CD1c-positive myeloid dendritic cell (primary cell): ENCODE results near the gene ZNF692.
"Not testable (repeated sequence)": the region's sequence is repeated elsewhere in the genome, so short reads cannot be mapped to it uniquely, and the experiment has no call there.

ENCODE experiments used
- DNase-seq: peaks from one replicate; pipeline ENCODE4 v3.0.0-alpha.2; 2016; ENCODE audit errors: extremely low spot score

The ZNF692 gene

DNA sequence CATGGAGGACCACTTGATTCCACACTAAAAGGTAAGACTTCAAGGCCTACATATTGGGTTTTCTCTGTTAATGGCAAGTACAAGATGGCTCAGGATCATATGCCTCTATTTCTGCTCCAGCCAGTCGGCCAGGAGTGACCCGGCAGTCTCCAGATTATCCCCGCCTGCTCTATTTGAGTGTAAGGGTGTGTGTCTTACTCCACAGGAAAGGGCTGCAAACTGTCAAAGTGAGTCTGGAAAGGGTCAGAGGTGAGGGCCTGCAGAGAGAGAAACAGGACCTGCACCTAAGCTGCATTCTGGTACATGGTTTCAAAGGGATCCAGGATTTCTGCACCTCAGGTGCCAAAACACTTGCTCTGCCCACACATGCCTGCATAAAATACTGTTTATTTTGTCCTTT lies 9.2 kb downstream of the ZNF692 start:
- no peak for DNase-seq

DNA sequence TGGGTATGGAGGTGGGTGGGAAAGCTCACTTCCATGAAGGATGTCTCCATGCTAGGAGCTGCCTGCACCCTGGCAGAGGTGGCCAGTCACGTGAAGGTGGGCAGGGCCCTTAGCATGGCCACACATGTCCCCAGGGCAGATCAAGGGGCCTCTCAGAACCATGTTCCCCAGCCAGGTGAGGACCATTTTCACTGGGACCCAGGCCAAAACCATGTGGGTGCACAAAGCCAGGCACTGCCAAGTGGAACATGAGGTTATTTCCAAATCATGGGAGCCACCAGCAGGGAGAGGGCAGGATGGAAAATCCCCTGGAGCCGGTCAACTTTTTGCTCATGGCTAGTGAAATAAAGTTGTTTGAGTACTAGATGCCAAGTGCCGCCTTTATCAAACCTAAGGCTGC lies 9.7 kb downstream of the ZNF692 start:
- DNase-seq, result no peak

DNA sequence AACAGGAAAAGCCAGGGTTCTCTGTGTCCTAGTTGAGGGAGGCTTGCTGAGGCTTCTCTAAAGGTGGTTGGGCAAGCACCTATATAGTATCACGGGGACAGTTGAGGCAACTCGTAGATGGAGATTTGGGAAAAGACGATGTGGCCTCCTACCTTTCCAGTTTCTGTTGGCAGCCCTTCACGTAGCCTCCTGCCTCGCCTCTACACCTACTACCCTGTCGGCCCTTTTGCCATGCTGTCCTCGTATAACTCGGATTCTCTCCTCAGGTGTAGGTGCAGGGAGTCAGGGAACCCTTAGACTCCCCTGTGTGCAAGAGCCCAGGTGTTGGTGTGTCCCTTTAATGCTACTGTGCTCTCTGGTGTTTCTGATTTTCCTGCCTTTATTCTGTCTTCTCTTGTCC lies 10.3 kb downstream of the ZNF692 start:
- no peak for DNase-seq

DNA sequence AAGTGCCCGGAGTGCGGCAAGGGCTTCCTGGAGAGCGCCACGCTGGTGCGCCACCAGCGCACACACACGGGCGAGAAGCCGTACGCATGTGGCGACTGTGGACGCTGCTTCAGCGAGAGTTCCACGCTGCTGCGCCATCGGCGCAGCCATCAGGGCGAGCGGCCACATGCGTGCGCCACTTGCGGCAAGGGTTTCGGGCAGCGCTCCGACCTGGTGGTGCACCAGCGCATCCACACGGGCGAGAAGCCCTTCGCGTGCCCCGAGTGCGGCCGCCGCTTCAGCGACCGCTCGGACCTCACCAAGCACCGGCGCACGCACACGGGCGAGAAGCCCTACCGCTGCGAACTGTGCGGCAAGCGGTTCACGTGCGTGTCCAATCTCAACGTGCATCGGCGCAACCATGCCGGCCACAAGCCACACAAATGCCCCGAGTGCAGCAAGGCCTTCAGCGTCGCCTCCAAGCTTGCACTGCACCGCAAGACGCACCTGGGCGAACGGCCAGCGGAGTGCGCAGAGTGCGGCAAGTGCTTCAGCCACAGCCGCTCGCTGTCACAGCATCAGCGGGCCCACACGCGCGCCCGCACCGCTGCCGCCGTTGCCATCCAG lies 10.8 kb downstream of the ZNF692 start:
- no peak for DNase-seq

DNA sequence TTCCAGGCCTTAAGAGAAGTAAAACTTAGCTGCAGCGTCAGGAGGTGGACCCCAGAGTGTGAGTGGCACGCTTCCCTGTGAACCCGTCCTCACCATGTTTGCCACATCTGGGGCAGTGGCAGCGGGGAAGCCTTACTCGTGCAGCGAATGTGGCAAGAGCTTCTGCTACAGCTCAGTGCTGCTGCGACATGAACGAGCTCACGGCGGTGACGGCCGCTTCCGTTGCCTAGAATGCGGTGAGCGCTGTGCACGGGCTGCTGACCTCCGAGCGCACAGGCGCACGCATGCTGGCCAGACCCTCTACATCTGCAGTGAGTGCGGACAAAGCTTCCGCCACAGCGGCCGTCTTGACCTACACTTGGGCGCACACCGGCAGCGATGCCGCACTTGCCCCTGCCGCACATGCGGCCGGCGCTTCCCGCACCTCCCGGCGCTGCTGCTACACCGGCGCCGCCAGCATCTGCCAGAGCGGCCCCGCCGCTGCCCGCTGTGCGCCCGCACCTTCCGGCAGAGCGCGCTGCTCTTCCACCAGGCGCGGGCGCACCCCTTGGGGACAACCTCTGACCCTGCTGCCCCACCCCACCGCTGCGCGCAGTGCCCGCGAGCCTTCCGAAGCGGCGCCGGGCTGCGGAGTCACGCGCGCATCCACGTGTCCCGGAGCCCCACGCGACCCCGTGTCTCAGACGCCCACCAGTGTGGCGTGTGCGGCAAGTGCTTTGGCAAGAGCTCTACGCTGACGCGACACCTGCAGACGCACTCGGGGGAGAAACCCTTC lies 11.5 kb downstream of the ZNF692 start:
- DNase-seq, result no peak

DNA sequence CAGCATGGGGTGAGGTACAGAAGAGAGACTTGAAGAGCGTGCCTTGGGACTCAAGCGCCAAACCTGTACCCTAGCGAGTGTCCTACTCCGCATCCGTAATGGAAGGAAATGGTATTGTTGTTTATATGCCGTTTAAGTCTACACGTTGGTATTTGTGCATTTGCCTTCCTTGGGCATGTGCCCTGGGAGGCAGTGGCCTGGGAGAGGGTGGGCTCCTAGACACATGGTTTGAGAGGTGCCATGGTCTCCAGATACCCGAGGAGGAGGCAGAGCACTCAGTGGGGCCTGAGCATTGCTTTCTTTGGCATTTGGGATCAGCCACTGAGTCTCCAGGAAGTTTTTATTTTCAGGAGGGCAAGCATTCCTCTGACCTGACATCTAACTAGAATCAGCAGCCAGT lies 14.4 kb downstream of the ZNF692 start:
- DNase-seq, result no peak

DNA sequence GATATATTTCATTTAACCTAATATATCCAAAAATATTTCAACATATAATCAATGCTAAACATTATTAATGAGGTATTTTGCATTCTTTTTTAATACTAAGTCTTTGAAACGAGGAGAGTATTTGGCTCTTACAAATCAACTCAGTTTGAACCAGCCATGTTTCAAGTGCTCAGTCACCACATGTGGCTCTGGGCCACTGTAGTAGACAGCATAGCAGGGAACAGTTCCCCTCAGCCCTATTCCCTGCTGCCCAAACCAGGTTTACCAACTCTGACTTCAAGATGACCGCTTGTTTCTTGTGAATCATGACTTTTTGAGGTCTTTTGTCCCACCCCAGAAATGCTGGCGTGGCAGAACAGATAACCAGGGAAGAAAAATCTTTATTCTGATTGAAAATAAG lies 15.2 kb downstream of the ZNF692 start:
- no peak for DNase-seq

DNA sequence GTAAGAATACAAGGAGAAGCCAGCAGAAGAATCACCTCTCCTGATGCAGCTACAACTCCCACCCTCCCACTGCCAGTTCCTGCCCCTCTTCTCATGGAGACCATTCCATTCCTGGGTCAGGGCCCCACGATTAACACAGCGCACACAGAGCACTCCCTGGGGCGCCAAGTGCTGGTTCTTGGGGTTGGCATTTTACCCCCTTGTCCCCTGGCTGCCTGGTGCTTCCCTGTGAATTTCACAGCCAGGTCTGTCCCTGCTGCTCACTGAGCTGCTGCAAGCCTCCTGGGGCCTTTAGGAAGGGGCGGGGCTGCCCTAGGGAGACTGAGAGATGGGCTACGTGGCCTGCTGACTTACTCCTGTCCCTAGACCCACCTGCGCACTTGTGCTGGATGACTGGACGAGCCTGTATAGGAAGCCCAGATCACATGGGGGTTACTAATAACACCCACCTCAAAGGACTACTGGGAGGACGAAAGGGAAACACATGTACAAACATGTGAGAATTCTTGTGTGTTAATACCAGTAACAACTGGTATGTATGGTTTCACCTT lies 16.0 kb downstream of the ZNF692 start:
- no peak for DNase-seq

DNA sequence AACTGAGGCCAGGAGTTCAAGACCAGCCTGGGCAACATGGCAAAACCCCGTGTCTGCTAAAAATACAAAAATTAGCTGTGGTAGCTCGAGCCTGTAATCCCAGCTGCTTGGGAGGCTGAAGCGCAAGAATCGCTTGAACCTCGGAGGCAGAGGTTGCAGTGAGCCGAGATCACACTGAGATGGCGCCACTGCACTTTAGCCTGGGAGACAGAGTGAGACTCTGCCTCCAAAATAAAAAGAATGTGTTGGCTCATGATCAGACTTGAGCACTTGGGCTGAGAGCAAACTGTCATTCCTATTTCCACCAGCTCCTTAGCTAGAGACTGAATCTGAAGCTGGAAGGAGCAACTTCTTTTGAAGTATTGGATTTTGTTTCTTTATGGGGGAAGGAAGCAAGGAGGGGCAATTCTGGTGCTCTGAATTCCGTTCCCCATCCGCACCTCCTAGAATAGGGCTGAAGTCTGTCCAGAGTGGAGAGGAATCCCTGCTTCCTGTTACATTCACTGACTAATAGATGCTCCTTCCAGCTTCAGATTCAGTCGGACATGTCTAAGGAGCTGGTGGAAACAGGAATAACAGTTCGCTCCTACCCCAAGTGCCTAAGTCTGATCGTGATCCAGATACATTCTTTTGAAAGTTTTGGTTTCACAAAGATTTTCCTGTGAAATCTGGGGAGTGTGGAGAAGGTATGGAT lies 17.0 kb downstream of the ZNF692 start:
- DNase-seq, result peak; percentile 40

DNA sequence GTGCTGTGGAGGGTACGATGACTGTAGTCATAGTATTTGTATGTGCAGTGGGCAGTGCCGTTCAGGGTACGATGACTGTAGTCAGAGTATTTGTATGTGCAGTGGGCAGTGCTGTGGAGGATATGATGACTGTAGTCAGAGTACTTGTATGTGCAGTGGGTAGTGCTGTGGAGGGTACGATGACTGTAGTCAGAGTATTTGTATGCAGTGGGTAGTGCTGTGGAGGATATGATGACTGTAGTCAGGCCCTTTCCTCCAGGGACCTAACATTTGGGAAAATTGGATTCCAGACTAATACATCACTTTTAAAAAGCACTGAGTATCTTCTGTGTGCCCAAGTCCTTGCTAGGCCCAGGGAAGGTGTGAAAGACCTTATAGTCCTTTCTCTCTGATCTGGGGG lies 17.9 kb downstream of the ZNF692 start:
- DNase-seq, result no peak

DNA sequence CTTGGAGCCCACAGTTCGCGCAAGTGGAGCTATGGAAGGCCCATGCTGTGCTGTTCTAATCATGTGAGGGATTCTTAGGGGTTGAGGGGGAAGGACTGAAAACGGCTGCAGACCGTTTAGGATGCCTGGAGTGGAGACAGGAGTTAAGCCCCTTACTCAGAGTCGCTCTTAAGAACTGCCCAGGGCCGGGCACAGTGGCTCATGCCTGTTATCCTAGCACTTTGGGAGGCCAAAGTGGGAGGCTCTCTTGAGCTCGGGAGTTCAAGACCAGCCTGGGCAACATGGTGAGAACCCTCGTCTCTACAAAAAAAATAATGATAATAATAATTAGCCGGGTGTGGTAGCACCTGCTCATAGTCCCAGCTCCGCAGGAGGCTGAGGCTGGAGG lies 19.7 kb downstream of the ZNF692 start:
- no peak for DNase-seq

DNA sequence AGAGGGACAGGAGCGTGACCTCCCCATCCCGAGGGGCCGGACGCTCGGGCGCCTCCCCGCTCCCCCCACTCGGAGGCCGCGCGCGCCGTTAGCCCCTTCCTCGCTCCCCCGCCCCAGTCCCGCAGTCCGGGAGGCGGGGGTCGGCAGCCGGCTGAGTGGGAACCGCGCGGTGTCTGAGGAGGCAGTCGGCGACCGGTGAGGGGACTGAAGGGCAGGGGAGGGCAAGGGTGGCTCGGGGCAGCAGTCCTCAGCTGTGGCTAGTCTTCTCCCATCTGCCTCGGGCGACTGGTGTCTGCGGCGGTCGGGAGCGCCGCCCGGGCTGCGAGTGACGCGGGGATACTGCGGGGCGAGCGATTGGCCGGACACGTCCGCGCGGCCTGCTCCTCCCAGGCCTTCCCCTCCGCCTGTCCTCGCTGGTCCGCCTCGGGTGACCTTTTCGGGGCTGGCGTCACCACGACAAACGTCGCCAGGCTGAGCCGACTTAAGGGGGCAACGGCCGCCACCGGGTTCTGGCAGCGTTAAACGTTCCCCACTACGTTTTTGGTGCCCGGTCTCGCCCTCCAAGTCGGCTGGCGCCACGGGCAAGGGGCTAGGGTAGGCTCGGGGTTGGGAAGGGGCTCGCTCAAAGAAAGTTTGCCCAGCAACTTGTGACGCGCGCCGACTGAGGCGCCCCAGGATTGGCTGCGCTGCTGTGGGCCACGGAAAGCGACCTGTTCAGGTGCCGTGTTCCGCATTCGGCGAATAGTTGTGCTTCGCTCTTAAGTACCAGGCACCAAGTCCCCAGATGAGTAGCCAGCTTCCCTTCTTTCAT lies 20.3 kb downstream of the ZNF692 start:
- DNase-seq, result peak; percentile 95

DNA sequence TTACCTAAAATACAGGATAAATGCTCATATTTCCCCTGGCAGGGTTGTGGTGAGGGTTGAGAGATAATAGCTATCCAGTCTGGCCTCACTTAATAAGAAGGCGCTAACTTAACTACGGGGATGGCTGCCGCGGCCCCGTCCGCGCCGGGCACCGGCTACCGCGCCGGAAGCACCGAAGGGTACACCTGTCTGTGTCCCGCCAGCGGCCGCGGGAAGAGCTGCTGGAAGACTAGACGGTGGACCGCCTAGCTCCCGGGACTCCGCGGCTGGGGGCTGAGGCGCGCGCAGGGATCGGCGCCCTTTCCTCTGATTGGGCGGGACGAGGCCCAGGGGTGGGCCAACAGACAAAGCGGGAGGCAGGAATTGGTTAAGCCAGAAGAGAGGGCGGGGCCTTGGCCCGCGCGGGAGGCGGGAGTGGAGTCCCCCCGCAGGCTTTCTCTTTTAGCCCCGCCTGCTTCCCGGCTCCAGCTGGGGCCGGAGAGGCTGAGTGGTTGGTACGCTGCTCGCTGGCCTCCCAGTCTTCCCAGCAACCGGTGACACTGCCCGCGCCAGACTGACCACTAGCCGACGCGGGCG lies 21.0 kb downstream of the ZNF692 start, which contains the start of gene ZNF672:
TSS of gene ZNF672 (plus strand) at position 444 of the 576 bp plus-strand sequence. CDS start 9,051 bp downstream, outside the sequence.
- peak; percentile 99 for DNase-seq

DNA sequence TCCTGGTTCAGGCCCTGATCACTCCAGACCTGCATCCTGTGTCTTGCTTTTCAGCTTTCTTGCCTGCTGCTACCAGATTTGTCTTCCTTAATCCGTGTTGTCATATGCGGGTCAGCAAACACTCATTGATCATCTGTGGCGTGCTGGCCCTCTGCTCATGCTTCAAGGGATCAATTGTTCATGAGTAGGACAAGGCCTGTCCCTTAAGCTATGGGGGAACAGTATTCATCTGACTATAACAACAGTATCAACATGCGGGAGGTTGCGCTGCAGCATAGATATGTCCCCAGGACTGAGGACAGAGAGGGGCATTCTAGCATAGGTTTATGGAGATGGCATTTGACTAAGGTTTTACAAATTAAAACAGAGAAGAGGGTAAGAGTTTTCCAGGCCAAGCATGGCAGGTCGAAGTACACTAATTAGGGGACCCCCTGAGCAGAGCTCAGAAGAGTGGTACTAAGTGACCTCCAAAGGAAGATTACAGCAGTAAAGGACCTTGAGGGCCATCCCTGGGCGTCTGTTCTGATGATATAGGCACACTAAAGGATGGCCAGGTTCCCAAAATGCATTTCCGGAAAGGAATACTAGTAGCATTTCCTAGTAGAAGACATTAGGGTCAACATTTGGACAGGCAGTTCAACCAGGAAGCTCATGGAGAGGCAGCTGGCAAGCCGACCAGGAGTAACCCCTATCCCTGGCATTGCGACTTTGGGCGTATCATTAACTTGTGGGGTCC lies 21.7 kb downstream of the ZNF692 start:
- DNase-seq, result no peak

DNA sequence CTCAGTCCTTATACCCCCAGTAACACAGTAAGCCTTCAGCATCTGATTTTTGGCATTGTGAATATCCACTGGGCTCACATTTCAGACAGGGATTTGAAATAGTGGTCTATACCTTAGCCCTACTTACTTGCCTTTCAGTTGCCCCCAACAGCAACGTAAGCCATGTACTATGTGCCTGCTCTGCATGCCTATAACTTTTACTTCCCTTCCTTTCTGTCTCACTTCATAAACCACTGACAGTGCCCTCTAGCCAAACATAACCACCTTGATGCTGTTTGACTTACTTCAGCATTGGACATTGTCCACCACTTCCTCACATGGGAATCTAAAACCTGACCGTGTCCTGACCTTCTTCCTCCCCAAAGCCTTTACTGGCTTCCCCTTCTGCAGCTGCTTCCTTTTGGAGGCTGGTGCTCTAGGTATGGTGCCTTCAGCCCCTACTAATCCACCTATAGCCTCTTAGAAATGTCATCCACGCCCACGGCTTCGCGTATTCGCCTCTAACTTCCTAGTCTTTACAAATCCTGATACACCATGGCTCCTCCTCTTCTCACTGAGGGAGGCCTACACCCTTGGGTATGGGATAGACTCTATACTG lies 24.4 kb downstream of the ZNF692 start:
- DNase-seq, result peak; percentile 64

DNA sequence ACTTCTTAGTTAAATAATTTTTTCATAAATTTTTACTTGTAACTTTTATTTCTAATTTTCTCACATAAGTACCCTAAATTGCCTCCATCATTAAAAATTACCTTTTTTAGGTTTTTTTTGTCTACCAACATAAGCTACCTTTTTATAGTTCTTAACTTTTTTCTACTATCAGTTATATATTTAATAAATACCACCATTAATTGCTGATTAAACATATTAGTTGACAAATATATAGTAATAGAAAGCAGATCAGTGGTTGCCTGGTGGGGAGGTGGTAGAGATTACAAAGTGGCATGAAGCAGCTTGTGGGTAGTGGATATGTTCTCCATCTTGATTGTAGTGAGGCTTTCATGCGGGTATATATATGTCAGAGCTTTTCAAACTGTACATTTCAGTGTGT lies 27.0 kb downstream of the ZNF692 start:
- no peak for DNase-seq

DNA sequence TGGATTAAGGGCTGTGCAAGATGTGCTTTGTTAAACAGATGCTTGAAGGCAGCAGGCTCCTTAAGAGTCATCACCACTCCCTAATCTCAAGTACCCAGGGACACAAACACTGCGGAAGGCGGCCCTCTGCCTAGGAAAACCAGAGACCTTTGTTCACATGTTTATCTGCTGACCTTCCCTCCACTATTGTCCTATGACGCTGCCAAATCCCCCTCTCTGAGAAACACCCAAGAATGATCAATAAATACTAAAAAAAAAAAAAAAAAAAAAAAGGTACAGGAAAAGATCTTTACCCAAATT lies 28.2 kb downstream of the ZNF692 start:
- DNase-seq, result not testable (repeated sequence)

DNA sequence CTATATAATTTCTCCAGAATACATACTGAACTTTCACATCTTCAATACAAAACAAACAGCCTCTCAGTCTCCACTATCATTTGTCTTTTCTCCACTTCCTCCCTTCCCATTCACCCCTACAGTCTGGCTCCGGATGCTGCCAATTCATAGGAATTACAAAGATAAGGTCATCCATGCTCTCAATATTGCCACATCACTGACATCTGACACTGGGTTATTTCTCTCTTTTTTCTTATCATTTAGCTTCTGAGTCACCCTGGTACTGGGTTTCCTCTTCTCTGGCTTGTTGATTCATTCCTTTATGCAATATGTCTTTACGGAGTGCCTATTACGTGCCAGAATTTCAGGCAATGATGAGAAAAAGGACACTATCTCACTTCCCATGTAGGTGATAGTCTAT lies 30.0 kb downstream of the ZNF692 start:
- peak; percentile 77 for DNase-seq

DNA sequence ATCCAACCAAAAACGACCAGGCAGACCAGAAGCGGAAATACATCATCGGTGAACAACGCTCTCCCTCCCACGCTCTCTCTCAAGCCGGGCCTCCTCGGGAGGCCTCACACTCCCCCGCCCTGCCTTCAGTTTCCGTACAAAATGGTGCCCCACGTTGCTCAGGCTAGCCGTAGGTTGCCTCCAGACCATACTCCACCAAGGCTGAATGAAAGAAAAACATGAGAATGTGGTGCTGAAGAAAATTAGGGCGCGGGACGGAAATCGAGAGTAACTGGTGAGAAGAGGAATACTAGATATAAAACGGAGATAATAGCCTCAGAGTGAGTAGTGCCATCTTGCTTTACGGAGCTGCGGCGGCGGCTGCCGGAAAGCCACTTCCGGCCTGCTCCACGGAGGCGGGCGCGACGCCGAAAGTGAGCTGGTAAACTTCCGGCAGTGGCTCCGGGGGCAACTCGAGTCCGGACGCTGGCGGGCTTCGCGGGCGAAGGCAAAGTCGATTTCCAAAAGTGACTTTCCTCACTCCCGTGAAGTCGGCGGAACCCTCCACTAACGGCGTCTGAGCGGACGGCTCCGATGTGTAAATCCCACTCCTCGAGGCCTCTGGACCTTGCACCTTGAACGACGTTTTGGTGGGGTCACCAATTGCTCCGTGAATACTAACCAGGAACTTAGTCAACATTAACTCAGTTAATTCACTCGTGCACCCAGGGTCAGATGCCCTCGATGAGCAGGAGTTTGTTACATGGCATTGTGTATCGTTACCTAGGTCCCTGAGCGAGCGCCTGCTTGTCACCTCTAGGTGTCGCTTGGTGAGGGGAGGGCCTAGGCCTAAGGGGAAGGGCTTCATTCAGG lies 32.8 kb downstream of the ZNF692 start, which contains the start of gene SH3BP5L:
TSS of gene SH3BP5L (minus strand) at position 7 of the 852 bp plus-strand sequence. CDS start 980 bp downstream, outside the sequence.
- DNase-seq, result peak; percentile 97

DNA sequence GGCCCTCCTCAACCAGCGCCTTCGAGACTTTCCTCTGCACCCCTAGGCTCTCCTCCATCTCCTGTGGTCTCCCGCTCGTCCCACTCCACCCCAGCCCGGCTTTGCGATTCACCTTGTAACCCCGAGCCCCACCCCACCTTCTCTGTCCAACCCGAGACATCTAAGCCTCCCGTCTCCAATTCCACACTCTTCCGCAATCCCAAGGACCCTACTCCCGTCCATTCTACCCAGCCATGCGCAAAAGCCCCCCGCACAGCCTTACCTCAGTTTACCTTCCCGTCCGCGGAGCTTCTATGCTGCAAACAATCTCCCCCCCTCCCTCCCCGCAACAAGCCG lies 33.3 kb downstream of the ZNF692 start:
- DNase-seq, result no peak
